A673 (cell line): Measurements from ENCODE around the gene SUN3. TPM values are rescaled to one million over a fixed set of nuclear protein-coding genes. Genes with fewer than 3 reads are reported as not detected.

ENCODE experiments used
- BruUV-seq: library from RNA; stranded (reverse); fragments of 400-500 nt; replicated peaks from 2 replicates; lab custom pipeline; 2021; lab: Mats Ljungman, UMichigan
- CTCF ChIA-PET: fragments of 300-600 bp; sonication (Branson Sonifier 250); formaldehyde crosslinking; loops from one replicate; lab custom pipeline; 2022; ENCODE audit warnings: antibody characterized with exemption; lab: Charles Lee
- POLR2A ChIA-PET: fragments of 300-600 bp; sonication (Branson Sonifier 250); formaldehyde crosslinking; loops from one replicate; lab custom pipeline; 2022; ENCODE audit warnings: antibody characterized with exemption; ENCODE audit not compliant: low non-redundant PET; lab: Charles Lee
- DNase-seq: peaks from one replicate; pipeline ENCODE4 v3.0.0-alpha.2; 2015; ENCODE audit warnings: low spot score
- H3K27ac ChIP-seq: fragments of 200-600 bp; sonication (generic); 2 replicates; pipeline ENCODE4 v1.5.1; 2016; ENCODE audit warnings: mixed run types, low read depth, mild to moderate bottlenecking, mixed read lengths, antibody characterized with exemption, low read length; ENCODE audit not compliant: poor library complexity, severe bottlenecking
- H3K27me3 ChIP-seq: fragments of 200-600 bp; sonication (generic); replicated peaks from 2 replicates; pipeline ENCODE4 v1.6.1; 2017; ENCODE audit warnings: mixed run types, low read depth, mild to moderate bottlenecking, mixed read lengths, antibody characterized with exemption, low read length; ENCODE audit not compliant: insufficient read depth, poor library complexity
- H3K36me3 ChIP-seq: fragments of 200-600 bp; sonication (generic); 2 replicates; pipeline ENCODE4 v1.6.1; 2016; ENCODE audit warnings: mixed run types, mild to moderate bottlenecking, mixed read lengths, antibody characterized with exemption, low read length; ENCODE audit not compliant: insufficient read depth, poor library complexity, severe bottlenecking
- H3K4me1 ChIP-seq: fragments of 200-600 bp; sonication (generic); 2 replicates; pipeline ENCODE4 v1.6.1; 2017; ENCODE audit warnings: mixed run types, mild to moderate bottlenecking, mixed read lengths, antibody characterized with exemption, low read length; ENCODE audit not compliant: insufficient read depth, poor library complexity, severe bottlenecking
- H3K4me3 ChIP-seq: fragments of 200-600 bp; sonication (generic); 2 replicates; pipeline ENCODE4 v1.5.1; 2016; ENCODE audit warnings: low read depth, mixed run types, mild to moderate bottlenecking, mixed read lengths, low read length; ENCODE audit not compliant: poor library complexity, severe bottlenecking
- H3K9me3 ChIP-seq: fragments of 200-600 bp; sonication (generic); 2 replicates; pipeline ENCODE4 v1.6.1; 2016; ENCODE audit warnings: mixed run types, low read depth, mild to moderate bottlenecking, mixed read lengths, antibody characterized with exemption, low read length; ENCODE audit not compliant: poor library complexity, severe bottlenecking
- CTCF ChIP-seq: fragments of 300-800, 200-600 bp; sonication (generic); conservative IDR thresholded peaks from 2 replicates; pipeline ENCODE4 v1.5.1; 2017; ENCODE audit warnings: low read depth, mild to moderate bottlenecking, antibody characterized with exemption, low read length, moderate library complexity, mixed read lengths
- EZH2 ChIP-seq: fragments of 200-600 bp; sonication (generic); IDR thresholded peaks from 2 replicates; pipeline ENCODE4 v1.6.1; 2017; ENCODE audit warnings: borderline replicate concordance, low read depth, mild to moderate bottlenecking, mixed read lengths, antibody characterized with exemption, low read length; ENCODE audit not compliant: poor library complexity, severe bottlenecking
- intact Hi-C: fragments of 100-400 bp; cut with micrococcal nuclease; formaldehyde crosslinking; loops from one replicate; pipeline ENCODE4 v1.10.0; 2022; ENCODE audit not compliant: unreplicated experiment
- total RNA-seq: library from RNA; stranded (reverse); gene quantifications from 2 replicates; pipeline ENCODE4 v1.2.3, GENCODE V29; 2021

The SUN3 gene
- total RNA-seq, 1 experiment from 2014 or later, result not detected

- H3K4me1 ChIP-seq, result peaks cover 17% of the 10 kb centered on the region
- no peak for DNase-seq
- TSS peak; percentile 29 for BruUV-seq
- H3K36me3 ChIP-seq, result peaks cover 44% of the 10 kb centered on the region
- no peaks in the 10 kb centered on the region for H3K9me3 ChIP-seq
- H3K27ac ChIP-seq, result peak overlapping the region; percentile 76
- intact Hi-C loops, result no loop called here
- H3K4me3 ChIP-seq, result peak overlapping the region; percentile 57
- POLR2A ChIA-PET, result no interaction called here
- H3K27me3 ChIP-seq, result no peaks in the 10 kb centered on the region
- CTCF ChIA-PET, result interaction anchor here (1.3 kb wide), 1 partner anchor 10 kb away, joined by 3 read pairs; no protein-coding TSS in a partner anchor
- TF ChIP-seq EZH2 (no peak), CTCF (no peak)
Measured at GRCh38 chr7:47978790-47979144, 50.1 kb downstream of the SUN3 start.

GRCh38 chr7:47973739-47974138 is 55.2 kb downstream of the SUN3 start:
- DNase-seq, result no peak
- no peak for TF ChIP-seq CTCF
- TF ChIP-seq EZH2, result no peak
- intact Hi-C loops, result no loop called here
- no peaks in the 10 kb centered on the region for H3K27me3 ChIP-seq
- BruUV-seq, result no TSS peak
- H3K36me3 ChIP-seq, result peaks cover 60% of the 10 kb centered on the region
- no peaks in the 10 kb centered on the region for H3K9me3 ChIP-seq
- peaks cover 12% of the 10 kb centered on the region for H3K4me1 ChIP-seq
- ChIA-PET CTCF (no interaction called here), POLR2A (no interaction called here)
- H3K27ac ChIP-seq, result no peak overlapping the region
- H3K4me3 ChIP-seq, result no peak overlapping the region

- POLR2A ChIA-PET, result no interaction called here
- CTCF ChIA-PET, result no interaction called here
Measured at GRCh38 chr7:47970761-47971160, 58.1 kb downstream of the SUN3 start.

More at GRCh38 chr7:47970761-47971160, 58.1 kb downstream of the SUN3 start:
- H3K9me3 ChIP-seq, result no peaks in the 10 kb centered on the region
- peak overlapping the region; percentile 26 for H3K27ac ChIP-seq
- no peak overlapping the region for H3K4me3 ChIP-seq
- BruUV-seq, result no TSS peak
- H3K36me3 ChIP-seq, result peaks cover 65% of the 10 kb centered on the region
- intact Hi-C loops, result no loop called here
- H3K27me3 ChIP-seq, result no peaks in the 10 kb centered on the region
- peaks cover 8% of the 10 kb centered on the region for H3K4me1 ChIP-seq
- DNase-seq, result no peak
- TF ChIP-seq EZH2 (no peak), CTCF (no peak)
